HG02852 (cell line): ENCODE data around the gene ZFAND4.
"Not testable (repeated sequence)": the region's sequence is repeated elsewhere in the genome, so short reads cannot be mapped to it uniquely, and the experiment has no call there.

Experiments
- ATAC-seq: cut with Tn5 transposase; IDR thresholded peaks from one replicate; pipeline ENCODE4 v1.9.1; 2021; ENCODE audit warnings: mild to moderate bottlenecking, moderate library complexity; ENCODE audit not compliant: unreplicated experiment

Gene ZFAND4

DNA sequence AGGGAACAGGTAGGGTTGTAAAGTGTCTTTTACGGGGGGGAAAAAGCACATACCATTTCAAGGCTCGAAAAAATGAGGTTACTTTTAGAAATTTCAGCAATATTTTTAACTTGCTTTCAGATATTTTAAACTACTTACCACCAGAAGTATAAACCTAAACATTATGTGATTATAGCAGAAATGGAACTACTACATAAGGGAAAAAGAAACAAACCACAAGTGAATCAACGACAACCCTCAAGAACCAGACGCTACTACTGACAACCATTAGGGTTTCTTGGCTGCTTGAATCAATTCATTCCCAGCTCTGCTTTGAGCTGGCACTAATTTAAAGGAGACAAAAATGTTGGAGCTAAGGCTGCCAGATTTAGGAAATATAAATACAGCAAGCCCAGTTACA lies 80.1 kb downstream of the ZFAND4 start:
- no peak for ATAC-seq

DNA sequence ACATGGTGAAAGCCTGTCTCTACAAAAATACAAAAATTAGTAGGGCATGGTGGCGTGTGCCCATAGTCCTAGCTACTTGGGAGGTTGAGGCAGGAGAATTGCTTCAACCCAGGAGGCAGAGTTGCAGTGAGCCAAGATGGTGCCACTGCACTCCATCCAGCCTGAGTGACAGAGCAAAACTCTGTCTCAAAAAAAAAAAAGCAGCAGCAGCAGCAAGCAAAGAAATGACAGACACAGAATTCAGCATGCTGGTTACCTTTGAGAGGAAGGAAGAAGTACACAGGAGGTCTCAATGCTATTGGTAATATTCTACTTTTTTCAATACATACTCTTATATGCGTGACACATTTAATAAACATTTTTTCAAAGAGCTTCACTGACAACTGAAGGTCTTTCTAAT lies 81.3 kb downstream of the ZFAND4 start:
- no peak for ATAC-seq

DNA sequence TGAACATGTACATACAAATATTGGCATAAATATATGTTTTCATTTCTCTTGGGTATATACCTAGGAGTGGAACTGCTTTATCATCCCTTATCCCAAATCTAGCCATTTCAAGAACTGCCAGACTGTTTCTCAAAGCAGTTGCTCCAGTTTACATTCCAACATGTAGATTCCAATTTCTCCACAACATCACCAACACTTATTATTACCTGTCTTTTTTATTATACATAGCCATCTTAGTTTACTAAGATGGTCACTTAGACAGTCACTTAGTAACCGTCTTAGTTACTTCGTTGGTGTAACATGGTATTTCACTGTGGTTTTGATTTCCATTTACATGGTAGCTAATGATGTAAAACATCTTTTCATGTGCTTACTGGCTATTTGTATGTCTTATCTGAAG lies 82.7 kb downstream of the ZFAND4 start:
- no peak for ATAC-seq

DNA sequence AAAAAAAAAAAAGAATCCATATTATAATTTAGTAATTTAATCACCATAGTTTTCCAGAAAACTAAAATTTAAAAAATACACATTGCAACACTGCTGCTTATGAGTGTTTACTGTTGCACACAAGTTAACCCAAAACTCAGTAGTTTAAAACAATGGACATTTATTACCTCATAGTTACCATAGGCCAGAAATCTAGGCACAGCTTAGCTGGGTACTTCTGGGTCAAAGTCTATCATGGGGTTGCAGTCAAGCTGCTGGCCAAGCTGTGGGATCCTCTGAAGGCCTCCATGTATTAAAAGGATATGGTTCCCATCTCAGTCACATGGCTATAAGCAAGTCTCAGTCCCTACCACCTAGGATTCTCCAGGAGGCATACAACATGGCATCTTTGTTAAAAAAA lies 83.6 kb downstream of the ZFAND4 start:
- ATAC-seq = no peak

DNA sequence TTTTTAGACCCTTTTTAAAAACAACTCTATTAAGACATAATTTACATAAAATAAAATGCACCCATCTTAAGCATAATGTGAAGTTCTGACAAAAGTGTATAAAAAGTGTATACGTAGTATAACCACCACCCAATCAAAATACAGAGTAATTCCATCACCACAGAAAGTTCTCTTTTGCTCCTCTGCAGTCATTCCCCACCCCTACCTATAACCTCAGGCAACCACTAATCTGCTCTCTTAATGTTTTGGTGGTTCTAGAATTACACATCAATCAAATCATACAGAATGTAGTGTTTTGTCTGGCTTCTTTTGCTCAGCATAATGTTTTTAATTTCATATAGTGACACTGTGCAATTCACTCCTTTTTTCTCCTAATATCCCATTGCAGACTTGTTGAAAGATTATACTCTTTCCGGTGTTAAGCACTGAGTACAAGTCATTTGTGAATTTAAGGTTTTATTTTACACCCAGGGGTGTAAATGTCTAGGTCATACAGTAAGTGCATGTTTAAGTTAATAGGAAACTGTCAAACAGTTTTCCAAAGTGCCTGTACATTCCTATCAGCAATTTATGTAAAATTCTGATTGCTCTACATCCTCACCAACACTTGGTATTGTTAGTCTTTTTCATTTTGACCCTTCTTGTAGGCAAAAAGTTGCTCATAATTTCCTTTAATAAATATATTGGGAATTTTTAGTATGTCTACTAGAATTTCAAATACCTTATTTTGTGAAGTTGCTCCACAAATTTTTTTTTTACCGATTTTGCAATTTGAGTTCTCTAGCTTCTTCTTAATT lies 86.3 kb downstream of the ZFAND4 start:
- no peak for ATAC-seq

DNA sequence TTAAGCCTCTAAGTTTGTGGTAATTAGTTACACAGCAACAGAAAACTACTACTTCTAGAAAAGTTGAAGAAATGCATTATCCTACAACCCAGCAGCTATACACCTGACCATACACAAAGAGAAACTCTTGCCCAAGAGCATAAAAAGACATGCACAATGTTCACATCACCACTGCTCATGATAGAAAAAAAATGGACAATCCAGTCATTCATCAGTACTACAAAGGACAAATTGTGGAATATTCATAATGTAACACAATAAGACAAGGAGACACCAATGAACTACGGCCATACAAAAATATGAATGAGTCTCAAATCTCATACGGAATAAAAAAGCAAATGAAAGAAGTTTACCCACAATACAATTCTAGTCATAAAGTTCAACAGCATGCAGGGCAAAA lies 87.4 kb downstream of the ZFAND4 start:
- no peak for ATAC-seq

DNA sequence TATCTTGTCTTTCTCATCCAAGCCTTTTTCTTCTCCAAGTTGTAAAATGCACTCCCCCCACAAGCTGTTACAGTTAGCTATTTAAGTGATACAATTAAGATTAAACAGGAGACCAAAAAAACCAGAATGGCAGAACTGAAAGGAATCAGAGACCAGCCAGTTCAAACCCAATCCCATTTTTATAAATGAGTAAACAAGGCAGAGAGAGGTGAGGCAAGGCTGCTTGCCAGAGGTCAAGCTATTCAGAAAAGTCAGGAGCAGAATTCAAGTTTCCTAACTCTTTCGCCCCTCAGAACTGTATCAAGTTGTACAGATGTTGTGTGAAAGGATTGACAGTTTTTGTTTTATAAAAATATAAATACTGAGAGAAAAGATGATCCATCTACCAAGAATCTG lies 90.2 kb downstream of the ZFAND4 start:
- ATAC-seq = no peak

DNA sequence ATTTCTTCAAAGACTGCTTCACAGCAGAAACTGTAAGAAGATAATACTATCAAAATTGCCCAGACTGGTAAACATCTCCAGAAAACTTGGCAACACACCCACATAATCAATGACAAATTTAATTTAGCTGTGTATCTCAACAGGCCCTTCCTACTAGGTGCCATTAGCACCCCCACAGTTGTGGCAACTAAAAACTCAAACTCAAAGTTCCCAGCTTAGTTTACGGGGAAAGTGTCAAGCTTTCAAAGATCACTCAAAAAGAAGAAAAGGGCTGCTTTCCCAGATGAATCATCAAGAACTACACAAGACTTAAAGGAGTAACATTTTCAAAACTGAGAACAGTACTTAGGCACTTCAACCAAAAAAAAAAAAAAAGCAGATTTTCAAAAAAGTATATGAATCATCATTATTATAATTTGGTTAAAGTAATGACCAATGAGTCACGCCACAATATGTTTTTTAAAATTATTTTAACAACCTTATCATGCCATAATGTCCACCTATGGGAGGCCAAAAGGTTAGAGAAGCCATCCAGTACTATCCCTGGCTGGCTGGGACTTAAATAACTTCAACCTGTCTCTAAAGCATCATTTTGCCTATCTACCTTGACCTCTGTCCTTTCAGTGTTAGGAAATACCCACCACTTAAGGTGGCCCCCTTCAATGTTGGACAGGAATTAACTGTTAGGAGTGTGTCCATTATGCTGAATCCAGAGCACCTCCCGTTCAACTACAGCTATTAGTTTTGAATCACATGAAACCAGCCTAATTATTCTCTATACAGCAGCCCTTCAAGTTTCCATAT lies 90.8 kb downstream of the ZFAND4 start:
- no peak for ATAC-seq

DNA sequence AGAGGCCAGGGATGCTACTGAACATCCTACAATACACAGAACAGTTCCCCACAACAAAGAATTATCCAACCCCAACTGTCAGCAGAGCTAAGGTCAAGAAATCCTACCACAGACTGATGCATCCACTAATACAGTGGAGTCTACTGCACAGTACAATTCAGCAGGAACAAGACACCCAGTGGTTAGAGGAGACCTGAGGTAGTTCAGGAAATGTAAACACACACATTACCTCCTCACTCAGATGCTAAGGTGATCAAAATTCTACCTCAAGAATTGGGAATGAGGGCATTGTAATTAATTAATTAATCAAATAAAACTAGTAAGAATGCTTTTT lies 91.4 kb downstream of the ZFAND4 start:
- peak; percentile 18 for ATAC-seq

DNA sequence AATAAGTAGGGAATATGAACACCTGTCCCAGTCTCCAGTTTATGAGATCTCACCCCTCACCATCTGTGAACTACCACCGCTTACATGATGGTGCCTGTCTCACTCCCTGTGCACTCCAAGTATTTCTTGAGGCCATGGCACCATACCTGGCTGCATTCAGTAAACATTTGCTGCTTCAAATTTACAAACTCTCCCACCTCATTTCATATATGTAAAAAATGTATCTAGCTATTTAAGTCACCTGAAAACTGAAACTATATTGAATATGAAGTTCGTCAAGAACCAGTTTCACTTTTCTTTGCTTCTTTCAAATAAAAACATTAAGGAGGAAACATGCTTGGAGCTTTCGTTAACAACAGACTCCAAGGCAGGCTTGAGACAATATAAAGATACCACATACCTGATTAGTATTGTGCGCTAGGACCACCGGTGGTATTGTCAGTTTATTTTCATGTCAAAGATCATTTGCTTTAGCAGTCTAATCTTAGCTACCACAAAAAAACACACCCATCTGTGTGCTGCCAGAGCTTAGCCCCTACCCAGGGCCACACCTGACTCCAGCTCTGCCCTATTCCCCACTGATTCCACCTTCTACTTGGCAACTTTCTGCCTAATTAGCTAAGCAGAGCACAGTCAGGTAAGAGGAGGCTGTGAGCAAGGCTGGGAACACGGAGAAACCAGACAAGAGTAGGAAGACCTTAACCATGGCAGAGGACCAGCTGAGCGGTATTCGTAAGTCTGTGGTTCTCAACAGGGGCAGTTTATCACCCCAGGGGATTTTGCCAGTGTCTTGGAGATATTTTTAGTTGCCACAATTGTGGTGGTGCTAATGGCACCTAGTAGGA lies 92.0 kb downstream of the ZFAND4 start:
- peak; percentile 66 for ATAC-seq

DNA sequence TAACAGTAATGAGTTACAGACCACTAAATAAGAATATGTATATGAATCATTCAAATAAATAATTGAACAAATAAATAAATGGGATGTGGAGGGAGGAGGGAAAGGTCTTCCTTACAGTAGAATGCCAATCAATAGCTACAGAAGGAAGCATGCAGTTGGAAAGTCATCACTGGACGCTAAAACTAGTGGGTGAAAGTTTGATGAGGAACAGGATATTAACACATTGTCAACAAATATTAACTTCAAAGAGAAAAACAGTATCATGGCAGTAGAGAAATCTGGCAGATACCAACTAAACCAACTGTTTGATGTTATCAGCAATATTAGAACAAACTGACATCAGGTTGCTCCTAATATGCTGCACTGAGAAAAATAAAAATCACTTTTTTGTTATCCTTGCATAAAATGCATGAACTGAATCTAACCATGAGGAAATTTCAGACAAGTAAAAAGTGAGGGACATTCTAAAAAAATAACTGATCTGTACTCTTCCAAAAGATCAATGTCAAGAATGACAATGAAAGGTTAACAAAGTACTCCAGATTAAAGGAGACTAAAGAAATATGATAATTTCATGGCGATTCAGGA lies 94.1 kb downstream of the ZFAND4 start:
- no peak for ATAC-seq

DNA sequence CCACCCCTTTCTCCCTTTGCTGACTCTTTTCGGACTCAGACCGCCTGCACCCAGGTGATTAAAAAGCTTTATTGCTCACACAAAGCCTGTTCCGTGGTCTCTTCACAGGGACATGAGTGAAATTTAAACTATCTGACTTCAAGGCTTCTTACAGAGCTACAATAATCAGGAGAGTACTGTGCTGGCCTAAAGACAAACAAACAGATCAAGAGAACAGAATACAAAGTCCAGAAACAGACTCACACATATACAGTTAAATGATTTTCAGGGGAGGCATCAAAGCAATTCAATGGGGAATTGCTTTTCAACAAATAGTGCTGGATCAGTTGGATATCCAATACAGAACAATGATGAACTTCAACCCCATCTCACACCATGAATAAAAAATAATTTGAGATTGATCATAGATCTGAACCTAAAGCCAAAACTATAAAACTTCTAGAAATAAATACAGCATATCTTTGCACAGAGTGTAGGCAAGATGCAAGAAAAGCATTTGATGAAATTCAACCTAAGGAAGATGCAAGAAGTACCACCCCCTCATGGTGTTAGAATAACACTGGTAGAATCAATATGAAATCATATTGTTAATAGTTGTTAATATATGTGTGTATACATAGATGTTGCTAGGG lies 96.5 kb downstream of the ZFAND4 start:
- no peak for ATAC-seq

DNA sequence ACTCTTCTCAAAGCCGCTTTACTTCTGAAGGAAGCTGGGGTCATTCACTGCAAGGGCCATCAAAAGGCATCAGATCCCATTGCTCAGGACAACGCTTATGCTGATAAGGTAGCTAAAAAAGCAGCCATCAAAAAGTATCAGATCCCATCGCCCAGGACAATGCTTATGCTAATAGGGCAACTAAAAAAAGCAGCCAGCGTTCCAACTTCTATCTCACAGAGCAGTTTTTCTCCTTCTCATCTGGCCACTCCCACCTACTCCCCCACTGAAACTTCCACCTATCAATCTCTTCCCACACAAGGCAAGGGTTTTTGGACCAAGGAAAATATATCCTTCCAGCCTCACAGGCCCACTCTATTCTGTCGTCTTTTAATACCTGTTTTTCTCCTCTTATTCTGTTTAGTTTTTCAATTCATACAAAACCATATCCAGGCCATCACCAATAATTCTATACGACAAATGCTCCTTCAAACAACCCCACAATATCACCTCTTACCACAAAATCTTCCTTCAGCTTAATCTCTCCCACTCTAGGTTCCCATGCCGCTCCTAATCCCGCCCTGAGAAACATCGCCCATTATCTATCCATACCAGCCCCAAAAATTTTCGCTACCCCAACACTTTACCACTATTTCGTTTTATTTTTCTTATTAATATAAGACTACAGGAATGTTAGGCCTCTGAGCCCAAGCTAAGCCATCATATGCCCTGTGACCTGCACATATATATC lies 97.4 kb downstream of the ZFAND4 start:
- not testable (repeated sequence) for ATAC-seq

DNA sequence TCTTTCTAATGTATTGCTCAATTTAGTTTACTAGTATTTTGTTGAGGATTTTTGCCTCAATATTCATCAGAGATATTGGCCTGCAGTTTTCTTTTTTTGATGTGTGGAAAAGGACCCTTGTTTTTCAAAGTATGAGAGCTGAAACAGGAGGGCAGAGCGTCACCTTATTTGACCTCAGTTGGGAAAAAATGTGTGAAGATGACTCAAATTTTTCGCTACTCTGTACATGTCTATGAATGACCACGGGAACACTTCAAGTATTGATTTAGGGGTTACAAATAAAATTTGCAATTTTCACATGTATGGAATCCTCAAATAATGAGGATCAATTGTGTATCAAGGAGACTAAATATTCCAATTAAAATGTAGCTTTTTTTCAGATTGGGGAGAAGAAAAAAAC lies 103.1 kb downstream of the ZFAND4 start:
- ATAC-seq = no peak

DNA sequence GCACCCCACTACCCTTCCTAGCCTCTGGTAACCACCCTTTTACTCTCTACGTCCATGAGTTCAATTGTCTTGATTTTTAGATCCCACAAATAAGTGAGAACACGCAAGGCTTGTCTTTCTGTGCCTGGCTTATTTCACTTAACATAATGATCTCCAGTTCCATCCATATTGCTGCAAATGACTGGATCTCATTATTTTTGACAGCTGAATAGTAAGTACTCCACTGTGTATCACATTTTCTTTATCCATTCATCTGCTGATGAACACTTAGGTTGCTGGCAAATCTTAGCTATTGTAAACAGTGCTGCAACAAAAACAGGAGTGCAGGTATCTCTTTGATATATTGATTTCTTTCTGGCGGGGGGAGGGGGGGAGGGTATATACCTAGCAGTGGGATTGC lies 106.2 kb downstream of the ZFAND4 start:
- no peak for ATAC-seq
